Ishikawa (cell line): Measurements from ENCODE around the gene SAE1.

Experiments
- CEBPB ChIP-seq: IDR thresholded peaks from 2 replicates; pipeline ENCODE4 v1.6.1; 2012
- CREB1 ChIP-seq: IDR thresholded peaks from 2 replicates; pipeline ENCODE4 v1.6.1; 2012; ENCODE audit warnings: low read depth
- EP300 ChIP-seq: IDR thresholded peaks from 2 replicates; pipeline ENCODE4 v1.6.1; 2012; ENCODE audit warnings: borderline replicate concordance
- NFIC ChIP-seq: IDR thresholded peaks from 2 replicates; pipeline ENCODE4 v1.6.1; 2012
- RAD21 ChIP-seq: IDR thresholded peaks from 2 replicates; pipeline ENCODE4 v1.6.1; 2012; ENCODE audit warnings: low read depth
- REST ChIP-seq: IDR thresholded peaks from 2 replicates; pipeline ENCODE4 v1.6.1; 2012; ENCODE audit warnings: low read depth, mild to moderate bottlenecking
- TAF1 ChIP-seq: IDR thresholded peaks from 2 replicates; pipeline ENCODE4 v1.6.1; 2012; ENCODE audit warnings: low read depth, mild to moderate bottlenecking
- TCF12 ChIP-seq: IDR thresholded peaks from 2 replicates; pipeline ENCODE4 v1.6.1; 2012; ENCODE audit warnings: low read depth
- TEAD4 ChIP-seq: IDR thresholded peaks from 2 replicates; pipeline ENCODE4 v1.6.1; 2012
- YY1 ChIP-seq: IDR thresholded peaks from 2 replicates; pipeline ENCODE4 v1.6.1; 2012; ENCODE audit warnings: low read depth
- TF ChIP-seq, protein P1 (sequence below): IDR thresholded peaks from 2 replicates; pipeline ENCODE4 v1.6.1; 2012
- TF ChIP-seq, protein P2 (sequence below): IDR thresholded peaks from 2 replicates; pipeline ENCODE4 v1.6.1; 2012

DNA sequence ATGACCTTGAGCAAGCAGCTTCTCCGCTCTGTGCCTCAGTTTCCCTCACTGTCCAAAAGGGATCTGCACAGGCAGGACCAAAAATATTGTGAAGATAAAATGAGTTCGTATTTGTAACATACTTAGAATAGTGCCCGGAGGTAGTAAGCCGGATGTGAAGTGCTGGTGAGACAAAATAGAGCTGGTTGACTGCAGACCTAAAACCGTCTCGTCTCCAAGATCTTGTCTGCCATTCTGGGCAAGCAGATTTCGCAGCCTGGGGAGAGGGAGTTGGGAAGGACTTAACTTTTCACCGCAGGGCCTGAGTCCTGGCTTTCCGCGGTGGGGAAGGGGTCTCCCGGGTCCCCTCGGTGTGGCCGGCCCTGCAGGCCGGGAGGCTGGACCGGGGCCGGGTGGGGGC is 108.5 kb downstream of the SAE1 start:
- TF ChIP-seq, protein P1, sequence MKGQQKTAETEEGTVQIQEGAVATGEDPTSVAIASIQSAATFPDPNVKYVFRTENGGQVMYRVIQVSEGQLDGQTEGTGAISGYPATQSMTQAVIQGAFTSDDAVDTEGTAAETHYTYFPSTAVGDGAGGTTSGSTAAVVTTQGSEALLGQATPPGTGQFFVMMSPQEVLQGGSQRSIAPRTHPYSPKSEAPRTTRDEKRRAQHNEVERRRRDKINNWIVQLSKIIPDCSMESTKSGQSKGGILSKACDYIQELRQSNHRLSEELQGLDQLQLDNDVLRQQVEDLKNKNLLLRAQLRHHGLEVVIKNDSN, result no peak
- TF ChIP-seq TCF12 (no peak), CEBPB (no peak), REST (no peak), RAD21 (no peak), EP300 (no peak), YY1 (no peak), TAF1 (no peak), TEAD4 (no peak), NFIC (no peak), CREB1 (no peak)
- TF ChIP-seq, protein P2, sequence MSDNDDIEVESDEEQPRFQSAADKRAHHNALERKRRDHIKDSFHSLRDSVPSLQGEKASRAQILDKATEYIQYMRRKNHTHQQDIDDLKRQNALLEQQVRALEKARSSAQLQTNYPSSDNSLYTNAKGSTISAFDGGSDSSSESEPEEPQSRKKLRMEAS, result no peak
